HUDEP-2 (cell line): ENCODE measurements around the gene JUND.

Experiments
- DNase-seq, 76 experiments: peaks; one replicate each; lab custom pipeline; 2025; ENCODE audit not compliant: unreplicated experiment in 76 of 76; lab: John Stamatoyannopoulos, UW

Gene JUND

GRCh38 chr19:18291590-18292461 lies 10.4 kb upstream of the JUND start:
- DNase-seq, result peak in 61 of 76 experiments; percentile 23 to 91 (median 67)

- DNase-seq, result peak in 2 of 76 experiments; percentile 30 to 35
Observed at GRCh38 chr19:18291019-18291524, 9.7 kb upstream of the JUND start.

- peak in 53 of 76 experiments; percentile 18 to 93 (median 59) for DNase-seq
Observed at GRCh38 chr19:18290302-18291018, 9.0 kb upstream of the JUND start.

- DNase-seq, result no peak
Observed at GRCh38 chr19:18289471-18290301, 8.3 kb upstream of the JUND start.

GRCh38 chr19:18287836-18288772 lies 6.7 kb upstream of the JUND start:
- no peak for DNase-seq

- DNase-seq, result no peak
Observed at GRCh38 chr19:18286973-18287635, 5.7 kb upstream of the JUND start.

GRCh38 chr19:18284712-18285360 lies 3.4 kb upstream of the JUND start:
- peak in 44 of 76 experiments; percentile 14 to 74 (median 38) for DNase-seq

- no peak for DNase-seq
Observed at GRCh38 chr19:18283338-18283737, 1.9 kb upstream of the JUND start.

GRCh38 chr19:18282788-18283141 lies 1.3 kb upstream of the JUND start:
- peak in 32 of 76 experiments; percentile 19 to 71 (median 45) for DNase-seq

GRCh38 chr19:18282021-18282787 lies 782 bp upstream of the JUND start:
- DNase-seq, result peak in 14 of 76 experiments; percentile 46 to 96 (median 66)

GRCh38 chr19:18280247-18281081 lies 958 bp downstream of the JUND start:
- peak in 65 of 76 experiments; percentile 21 to 86 (median 71) for DNase-seq

- peak in 74 of 76 experiments; percentile 66 to 98 (median 94) for DNase-seq
Observed at GRCh38 chr19:18279516-18280246, 1.7 kb downstream of the JUND start.

GRCh38 chr19:18279266-18279515 lies 2.2 kb downstream of the JUND start:
- DNase-seq, result no peak

GRCh38 chr19:18278521-18279265 lies 2.7 kb downstream of the JUND start:
- DNase-seq, result peak in 34 of 76 experiments; percentile 9 to 54 (median 33)

GRCh38 chr19:18274781-18275356 lies 6.6 kb downstream of the JUND start:
- DNase-seq, result peak in 69 of 76 experiments; percentile 19 to 89 (median 67)
